Activated B cell treated with CpG ODN at 0.5 μM for 24 hours (primary cell): Measurements from ENCODE around the gene SH3PXD2A. TPM values are rescaled to one million over a fixed set of nuclear protein-coding genes. Genes with fewer than 3 reads are reported as not detected.

Experiments
- ATAC-seq: fragments of 200-7000 bp; cut with Tn5 transposase; one replicate; pipeline ENCODE4 v1.10.0; 2021; ENCODE audit warnings: low read depth, mild to moderate bottlenecking, moderate library complexity
- CTCF ChIA-PET: fragments of 350-600 bp; sonication (Branson Sonifier 250); formaldehyde crosslinking; loops from one replicate; lab custom pipeline; 2021; ENCODE audit warnings: antibody characterized with exemption; lab: Charles Lee
- POLR2A ChIA-PET: fragments of 350-600 bp; sonication (Branson Sonifier 250); formaldehyde crosslinking; loops from one replicate; lab custom pipeline; 2021; ENCODE audit warnings: antibody characterized with exemption; lab: Charles Lee
- DNase-seq: peaks from one replicate; pipeline ENCODE4 v3.0.0; 2022
- H3K27ac Mint-ChIP-seq: one replicate; pipeline ENCODE4 v1.8.0; 2020; ENCODE audit warnings: mixed read lengths
- H3K27me3 Mint-ChIP-seq: one replicate; pipeline ENCODE4 v1.8.0; 2021; ENCODE audit warnings: mixed read lengths
- H3K36me3 Mint-ChIP-seq: one replicate; pipeline ENCODE4 v1.8.0; 2021; ENCODE audit warnings: low read depth, mixed read lengths
- H3K4me1 Mint-ChIP-seq: one replicate; pipeline ENCODE4 v1.8.0; 2021; ENCODE audit warnings: mixed read lengths
- H3K4me3 Mint-ChIP-seq: one replicate; pipeline ENCODE4 v1.8.0; 2020; ENCODE audit warnings: mild to moderate bottlenecking, mixed read lengths
- H3K9me3 Mint-ChIP-seq: one replicate; pipeline ENCODE4 v1.8.0; 2020; ENCODE audit warnings: mixed read lengths
- intact Hi-C: fragments of 100-400 bp; cut with micrococcal nuclease; formaldehyde crosslinking; loops from one replicate; pipeline ENCODE4 v1.15.1; 2024
- total RNA-seq: library from RNA; stranded (reverse); gene quantifications from 2 replicates; pipeline ENCODE4 v1.2.3, GENCODE V29; 2022
- TF ChIP-seq, protein P1 (sequence below): fragments of 200-600 bp; IDR thresholded peaks from one replicate; pipeline ENCODE4 v1.8.0; 2022; ENCODE audit warnings: antibody characterized with exemption, mild to moderate bottlenecking

The SH3PXD2A gene
- total RNA-seq, 1 donor from 2014 or later = 18.2 TPM

DNA sequence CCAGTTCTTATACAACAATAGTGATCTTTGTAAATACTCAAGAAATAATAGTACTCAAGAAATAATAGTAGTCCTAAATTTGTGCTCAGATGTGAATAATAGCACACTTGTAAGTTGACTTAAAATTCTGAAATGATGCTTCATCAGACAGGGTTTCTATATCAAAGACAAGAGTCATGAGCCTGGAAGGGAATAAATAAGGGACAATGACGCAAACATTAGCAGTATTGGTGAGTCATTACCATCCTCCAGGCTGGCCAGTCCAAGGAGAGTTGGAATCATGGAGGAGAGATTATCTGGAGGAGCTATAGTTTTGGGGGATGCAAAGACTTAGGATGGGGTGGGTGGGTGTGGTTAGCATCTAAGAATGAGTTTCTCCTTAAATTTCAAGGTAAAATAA, 6.1 kb upstream of the SH3PXD2A start:
- H3K27ac Mint-ChIP-seq = no peak overlapping the region
- intact Hi-C loops = no loop called here
- H3K27me3 Mint-ChIP-seq = peaks cover 18% of the 10 kb centered on the region
- no peak overlapping the region for H3K4me3 Mint-ChIP-seq
- no peak for DNase-seq
- CTCF ChIA-PET = interaction anchor here (1.9 kb wide), 1 partner anchor 148 kb away, joined by 12 read pairs; no protein-coding TSS in a partner anchor
- H3K4me1 Mint-ChIP-seq = peaks cover under 1% of the 10 kb centered on the region
- no peak for ATAC-seq
- peaks cover 5% of the 10 kb centered on the region for H3K36me3 Mint-ChIP-seq
- TF ChIP-seq, protein P1, sequence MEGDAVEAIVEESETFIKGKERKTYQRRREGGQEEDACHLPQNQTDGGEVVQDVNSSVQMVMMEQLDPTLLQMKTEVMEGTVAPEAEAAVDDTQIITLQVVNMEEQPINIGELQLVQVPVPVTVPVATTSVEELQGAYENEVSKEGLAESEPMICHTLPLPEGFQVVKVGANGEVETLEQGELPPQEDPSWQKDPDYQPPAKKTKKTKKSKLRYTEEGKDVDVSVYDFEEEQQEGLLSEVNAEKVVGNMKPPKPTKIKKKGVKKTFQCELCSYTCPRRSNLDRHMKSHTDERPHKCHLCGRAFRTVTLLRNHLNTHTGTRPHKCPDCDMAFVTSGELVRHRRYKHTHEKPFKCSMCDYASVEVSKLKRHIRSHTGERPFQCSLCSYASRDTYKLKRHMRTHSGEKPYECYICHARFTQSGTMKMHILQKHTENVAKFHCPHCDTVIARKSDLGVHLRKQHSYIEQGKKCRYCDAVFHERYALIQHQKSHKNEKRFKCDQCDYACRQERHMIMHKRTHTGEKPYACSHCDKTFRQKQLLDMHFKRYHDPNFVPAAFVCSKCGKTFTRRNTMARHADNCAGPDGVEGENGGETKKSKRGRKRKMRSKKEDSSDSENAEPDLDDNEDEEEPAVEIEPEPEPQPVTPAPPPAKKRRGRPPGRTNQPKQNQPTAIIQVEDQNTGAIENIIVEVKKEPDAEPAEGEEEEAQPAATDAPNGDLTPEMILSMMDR = no peak
- peaks cover 15% of the 10 kb centered on the region for H3K9me3 Mint-ChIP-seq
- POLR2A ChIA-PET = no interaction called here

DNA sequence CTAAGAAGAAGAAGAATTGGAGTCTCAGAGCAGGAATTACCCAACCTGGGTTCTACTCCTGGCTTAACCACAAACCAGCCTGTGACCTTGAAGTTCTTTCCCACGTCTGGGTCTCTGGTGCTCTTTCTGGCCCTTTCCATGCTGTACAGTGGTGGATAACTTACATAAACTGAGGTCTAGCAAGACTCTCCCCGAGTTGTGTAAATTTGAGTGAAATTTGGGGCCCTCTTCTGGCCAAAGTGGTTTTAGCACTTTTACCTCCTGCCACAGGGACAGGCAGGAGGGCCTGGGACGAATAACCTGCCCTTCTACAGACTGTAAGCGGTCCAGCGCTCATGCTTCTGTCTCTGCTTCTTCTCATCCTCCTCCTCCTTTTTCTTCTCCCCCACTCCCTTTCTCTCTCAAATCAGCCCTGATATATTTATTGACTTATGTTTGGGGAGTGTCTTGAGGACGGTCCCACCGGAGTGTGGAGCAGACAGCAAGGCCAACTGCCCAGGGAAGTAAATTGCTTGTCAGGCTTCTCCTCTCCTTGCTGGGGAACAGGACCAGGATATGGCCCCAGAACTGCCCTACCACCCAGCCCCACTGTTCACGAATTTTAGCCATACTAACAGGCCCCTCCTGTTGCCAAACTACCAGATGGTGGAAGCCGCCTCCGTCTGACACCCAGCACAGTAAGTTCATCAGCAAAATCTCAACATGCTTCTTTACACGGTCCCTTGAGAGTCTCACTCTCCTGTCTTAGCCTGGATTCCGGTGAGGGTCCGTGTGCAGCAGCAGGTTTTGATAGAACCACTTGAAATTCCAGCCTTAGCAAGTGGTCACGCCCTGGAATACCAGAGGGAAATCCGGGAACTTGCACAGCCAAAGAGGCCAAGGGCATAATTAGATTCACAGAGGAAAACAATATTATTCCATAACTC, 4.0 kb upstream of the SH3PXD2A start:
- intact Hi-C loops = loop anchor here (1.0 to 10.0 kb wide), 3 partner anchors 85 to 262 kb away; no protein-coding TSS in a partner anchor
- H3K27me3 Mint-ChIP-seq = peaks cover 24% of the 10 kb centered on the region
- H3K4me1 Mint-ChIP-seq = peaks cover 10% of the 10 kb centered on the region
- POLR2A ChIA-PET = no interaction called here
- H3K36me3 Mint-ChIP-seq = peaks cover 1% of the 10 kb centered on the region
- no peak overlapping the region for H3K27ac Mint-ChIP-seq
- no peak overlapping the region for H3K4me3 Mint-ChIP-seq
- peaks cover 5% of the 10 kb centered on the region for H3K9me3 Mint-ChIP-seq
- TF ChIP-seq, protein P1 = no peak
- DNase-seq (no peak), ATAC-seq (peak; percentile 70)
- CTCF ChIA-PET = interaction anchor here (3.7 kb wide), 1 partner anchor 147 kb away, joined by 38 read pairs; no protein-coding TSS in a partner anchor

DNA sequence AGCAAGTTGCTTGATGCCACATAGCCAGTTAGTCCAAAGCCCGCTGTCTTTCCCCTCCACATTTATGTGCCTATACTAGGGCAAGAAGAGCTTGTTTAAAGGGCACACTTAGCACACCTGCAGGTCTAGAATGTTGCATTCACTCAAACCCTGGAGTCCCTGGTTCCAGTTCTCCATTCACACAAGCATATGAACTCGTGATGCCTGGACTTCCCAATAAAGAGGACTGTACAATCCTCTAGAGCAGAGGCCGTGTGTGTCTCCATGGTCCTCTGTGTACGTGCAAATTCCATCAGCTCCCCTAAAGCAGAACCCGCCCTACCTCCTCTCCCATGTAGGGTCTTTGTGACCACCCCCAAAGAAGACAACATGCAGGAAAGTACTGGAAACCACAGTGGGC, 3.0 kb upstream of the SH3PXD2A start:
- ChIA-PET POLR2A (no interaction called here), CTCF (interaction anchor here (0.6 to 3.7 kb wide), 2 partner anchors 28 to 146 kb away, joined by 3 to 38 read pairs; no protein-coding TSS in a partner anchor)
- no peak overlapping the region for H3K27ac Mint-ChIP-seq
- DNase-seq (no peak), ATAC-seq (no peak)
- H3K9me3 Mint-ChIP-seq = no peaks in the 10 kb centered on the region
- H3K4me1 Mint-ChIP-seq = peaks cover 16% of the 10 kb centered on the region
- H3K36me3 Mint-ChIP-seq = peaks cover 1% of the 10 kb centered on the region
- peaks cover 34% of the 10 kb centered on the region for H3K27me3 Mint-ChIP-seq
- intact Hi-C loops = loop anchor here (5.0 to 10.0 kb wide), 2 partner anchors 84 to 261 kb away; no protein-coding TSS in a partner anchor
- no peak overlapping the region for H3K4me3 Mint-ChIP-seq
- TF ChIP-seq, protein P1 = no peak

DNA sequence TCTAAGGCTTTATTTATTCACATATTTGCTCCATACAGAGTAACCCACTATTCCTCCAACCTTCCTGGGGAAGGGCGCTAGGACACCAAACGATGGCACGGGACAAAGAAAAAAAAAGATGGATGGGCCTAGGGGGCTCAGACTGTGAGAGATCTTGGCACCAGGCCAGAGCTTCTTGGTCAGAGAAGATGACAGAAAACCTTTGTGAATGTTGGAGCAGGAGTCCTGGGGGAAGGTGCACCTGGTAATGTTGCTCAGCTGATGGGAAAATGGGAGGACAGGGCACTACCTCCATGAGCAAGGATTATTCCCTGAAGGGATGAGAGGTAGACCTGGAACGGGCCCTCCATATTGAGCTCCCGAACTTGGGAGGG, 1.4 kb upstream of the SH3PXD2A start:
- Mint-ChIP-seq H3K27me3 (peaks cover 46% of the 10 kb centered on the region), H3K36me3 (no peaks in the 10 kb centered on the region), H3K9me3 (no peaks in the 10 kb centered on the region), H3K4me3 (no peak overlapping the region), H3K4me1 (peaks cover 16% of the 10 kb centered on the region), H3K27ac (no peak overlapping the region)
- DNase-seq (no peak), ATAC-seq (no peak)
- CTCF ChIA-PET = interaction anchor here (3.7 kb wide), 1 partner anchor 144 kb away, joined by 38 read pairs; no protein-coding TSS in a partner anchor
- TF ChIP-seq, protein P1 = no peak
- intact Hi-C loops = loop anchor here (5.0 to 10.0 kb wide), 2 partner anchors 82 to 259 kb away; no protein-coding TSS in a partner anchor
- POLR2A ChIA-PET = no interaction called here
